SK-N-SH (cell line): ENCODE data around the gene DENND2D. TPM values are rescaled to one million over a fixed set of nuclear protein-coding genes. Genes with fewer than 3 reads are reported as not detected.

Source experiments
- CTCF ChIA-PET: fragments of 300-600, 350-600 bp; formaldehyde crosslinking; extraction: SDS; loops from one replicate; lab custom pipeline; 2021; lab: Yijun Ruan, JAX
- POLR2A ChIA-PET: fragments of 350-600 bp; sonication (Branson Sonifier 250); formaldehyde crosslinking; extraction: SDS; loops from one replicate; lab custom pipeline; 2020; ENCODE audit warnings: antibody characterized with exemption, inconsistent platforms; lab: Yijun Ruan, JAX
- DNase-seq: peaks from one replicate; pipeline ENCODE4 v3.0.0; 2012
- H2AFZ ChIP-seq: fragments of 200-600 bp; sonication (generic); 2 replicates; pipeline ENCODE4 v1.8.1; 2016; ENCODE audit warnings: antibody characterized with exemption, mild to moderate bottlenecking, low read depth
- H3F3A ChIP-seq: fragments of 200-600 bp; sonication (generic); replicated peaks from 2 replicates; pipeline ENCODE3; 2016; ENCODE audit warnings: antibody characterized with exemption, mild to moderate bottlenecking; ENCODE audit not compliant: insufficient read depth
- H3K27ac ChIP-seq, 2 experiments: fragments of 200-500 bp in 1 of 2; fragments of 200-600 bp in 1 of 2; sonication (Bioruptor generic) in 1 of 2; sonication (generic), shearing (Covaris generic) in 1 of 2; 2 replicates each; pipeline versions ENCODE4 v1.5.1 to v1.6.1; 2014 to 2016; ENCODE audit warnings: low read depth in 2 of 2, inconsistent platforms in 1 of 2, low read length in 1 of 2, mild to moderate bottlenecking in 1 of 2, mixed read lengths in 1 of 2
- H3K27me3 ChIP-seq: fragments of 200-600 bp; sonication (generic), shearing (Covaris generic); 2 replicates; pipeline ENCODE4 v1.6.1; 2016; ENCODE audit warnings: mixed run types; ENCODE audit not compliant: insufficient read depth
- H3K36me3 ChIP-seq, 2 experiments: fragments of 200-500 bp in 1 of 2; fragments of 200-600 bp in 1 of 2; sonication (Bioruptor generic) in 1 of 2; sonication (generic) in 1 of 2; replicated peaks in 1 of 2; 2 replicates each; pipeline versions ENCODE3 to v1.5.1; 2014 to 2016; ENCODE audit warnings: low read length in 1 of 2, mild to moderate bottlenecking in 1 of 2; ENCODE audit not compliant: insufficient read depth in 2 of 2, control insufficient read depth in 1 of 2
- H3K4me1 ChIP-seq, 2 experiments: fragments of 200-500 bp in 1 of 2; fragments of 200-600 bp in 1 of 2; sonication (Bioruptor generic) in 1 of 2; sonication (generic), shearing (Covaris generic) in 1 of 2; 2 replicates each; pipeline versions ENCODE4 v1.5.1 to v1.6.1; 2014 to 2016; ENCODE audit warnings: low read depth in 1 of 2, low read length in 1 of 2, mixed run types in 1 of 2; ENCODE audit not compliant: insufficient read depth in 2 of 2, control insufficient read depth in 1 of 2
- H3K4me2 ChIP-seq: fragments of 200-600 bp; sonication (generic), shearing (Covaris generic); 2 replicates; pipeline ENCODE4 v1.6.1; 2017; ENCODE audit warnings: mixed run types
- H3K4me3 ChIP-seq, 2 experiments: fragments of 200-500 bp in 1 of 2; fragments of 200-600 bp in 1 of 2; sonication (Bioruptor generic) in 1 of 2; sonication (generic), shearing (Covaris generic) in 1 of 2; 2 replicates each; pipeline versions ENCODE4 v1.5.1 to v1.8.1; 2014 to 2016; ENCODE audit warnings: low read depth in 2 of 2, inconsistent platforms in 1 of 2, low read length in 1 of 2, mild to moderate bottlenecking in 1 of 2, mixed read lengths in 1 of 2, moderate library complexity in 1 of 2
- H3K79me2 ChIP-seq: fragments of 200-600 bp; sonication (generic); 2 replicates; pipeline ENCODE4 v1.8.1; 2017; ENCODE audit warnings: mild to moderate bottlenecking; ENCODE audit not compliant: insufficient read depth
- H3K9ac ChIP-seq: fragments of 200-600 bp; sonication (generic); 2 replicates; pipeline ENCODE4 v1.6.1; 2017; ENCODE audit warnings: mixed run types
- H3K9me2 ChIP-seq: fragments of 200-600 bp; sonication (generic); 2 replicates; pipeline ENCODE4 v1.6.1; 2017; ENCODE audit warnings: mixed run types
- H3K9me3 ChIP-seq: fragments of 200-600 bp; sonication (generic); 2 replicates; pipeline ENCODE4 v1.6.1; 2017; ENCODE audit warnings: mixed run types, mild to moderate bottlenecking, moderate library complexity
- H4K20me1 ChIP-seq: fragments of 200-600 bp; sonication (generic); 2 replicates; pipeline ENCODE4 v1.6.1; 2017; ENCODE audit warnings: mild to moderate bottlenecking, mixed run types; ENCODE audit not compliant: insufficient read depth
- CHD2 ChIP-seq: fragments of 150-350 bp; IDR thresholded peaks from 2 replicates; pipeline ENCODE4 v1.6.1; 2018; ENCODE audit warnings: low read length; ENCODE audit not compliant: partially characterized antibody
- ELF1 ChIP-seq: IDR thresholded peaks from 2 replicates; pipeline ENCODE4 v1.4.0; 2012
- EZH2phosphoT487 ChIP-seq: fragments of 200-600 bp; sonication (generic); IDR thresholded peaks from 2 replicates; pipeline ENCODE4 v1.6.1; 2017; ENCODE audit warnings: low read depth, mixed run types, mild to moderate bottlenecking, antibody characterized with exemption, moderate library complexity, borderline replicate concordance
- FOXJ3 ChIP-seq: sonication (generic); formaldehyde crosslinking; IDR thresholded peaks from 2 replicates; pipeline ENCODE4 v1.5.1; 2020; ENCODE audit warnings: mild to moderate bottlenecking, missing genetic modification reagents
- GABPA ChIP-seq: IDR thresholded peaks from 2 replicates; pipeline ENCODE4 v1.4.0; 2012; ENCODE audit warnings: low read depth, mild to moderate bottlenecking
- GATA2 ChIP-seq: sonication (generic); formaldehyde crosslinking; IDR thresholded peaks from 2 replicates; pipeline ENCODE4 v1.5.0; 2020; ENCODE audit warnings: mild to moderate bottlenecking, missing genetic modification reagents
- JUND ChIP-seq: IDR thresholded peaks from 2 replicates; pipeline ENCODE4 v1.4.0; 2012
- MAX ChIP-seq: IDR thresholded peaks from 2 replicates; pipeline ENCODE4 v1.4.0; 2012; ENCODE audit warnings: low read depth
- MEF2A ChIP-seq: IDR thresholded peaks from 2 replicates; pipeline ENCODE4 v1.4.0; 2012; ENCODE audit warnings: low read depth, borderline replicate concordance
- NFIC ChIP-seq: IDR thresholded peaks from 2 replicates; pipeline ENCODE4 v1.4.0; 2012; ENCODE audit warnings: borderline replicate concordance
- RXRA ChIP-seq: IDR thresholded peaks from 2 replicates; pipeline ENCODE4 v1.4.0; 2012; ENCODE audit warnings: low read depth, mild to moderate bottlenecking, borderline replicate concordance
- SIN3A ChIP-seq: IDR thresholded peaks from 2 replicates; pipeline ENCODE4 v1.6.1; 2012; ENCODE audit warnings: low read depth, mild to moderate bottlenecking, low read length, moderate library complexity, borderline replicate concordance
- TAF1 ChIP-seq: IDR thresholded peaks from 2 replicates; pipeline ENCODE4 v1.6.1; 2012; ENCODE audit warnings: low read depth, mild to moderate bottlenecking, low read length, moderate library complexity, borderline replicate concordance
- TEAD4 ChIP-seq: IDR thresholded peaks from 2 replicates; pipeline ENCODE4 v1.4.0; 2012; ENCODE audit warnings: mild to moderate bottlenecking, borderline replicate concordance; ENCODE audit not compliant: insufficient read depth
- ZBTB33 ChIP-seq: IDR thresholded peaks from 2 replicates; pipeline ENCODE4 v1.4.0; 2012; ENCODE audit warnings: low read depth, borderline replicate concordance
- WGBS: methylation state at CpG from one replicate; pipeline ENCODE4 v1.1.6; 2017; ENCODE audit warnings: low lambda C conversion rate; 5-methylcytosine and 5-hydroxymethylcytosine counted together
- polyA plus RNA-seq, 3 experiments: library from polyadenylated mRNA; depleted of rRNA; stranded (reverse); fragments of >200 nt; gene quantifications; 2 replicates each; pipeline ENCODE4 v1.2.3, GENCODE V29; 2012
- TF ChIP-seq, protein P1 (sequence below): IDR thresholded peaks from 2 replicates; pipeline ENCODE4 v1.6.1; 2012; ENCODE audit warnings: mild to moderate bottlenecking, low read depth, low read length, moderate library complexity
- TF ChIP-seq, protein P2 (sequence below): fragments of 150-350 bp; IDR thresholded peaks from 2 replicates; pipeline ENCODE4 v1.6.1; 2017; ENCODE audit warnings: antibody characterized with exemption, low read length, low read depth, borderline replicate concordance

DENND2D gene
- polyA plus RNA-seq, 1 of the 3 experiments (the other 2 are of a cell fraction): 1.3 TPM

DNA sequence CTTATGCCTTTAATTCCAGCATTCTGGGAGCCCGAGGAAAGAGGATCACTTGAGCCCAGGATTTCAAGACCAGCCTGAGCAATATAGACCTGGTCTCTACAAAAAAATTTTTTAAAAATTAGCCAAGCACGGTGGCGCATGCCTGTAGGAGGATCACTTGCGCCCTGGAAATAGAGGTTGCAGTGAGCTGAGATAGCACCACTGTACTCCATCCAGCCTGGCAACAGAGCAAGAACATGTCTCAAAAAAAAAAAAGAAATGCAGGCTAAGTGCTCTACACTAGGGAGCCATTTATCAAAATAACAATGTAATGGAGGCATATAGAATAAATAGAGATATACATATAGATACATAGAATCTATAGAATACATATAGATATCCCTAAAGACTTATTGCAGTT, 37.1 kb downstream of the DENND2D start:
- 100% methylated on average over 4 of the region's 4 CpGs for WGBS
- Histone ChIP-seq H3K4me1 (peaks cover 3 to 5% of the 10 kb centered on the region in 2 experiments; a peak in 3 of 4 replicates), H3K79me2 (peaks cover 7% of the 10 kb centered on the region), H3K9me3 (no peaks in the 10 kb centered on the region), H3K9me2 (0 out of 2 replicates have a peak, but pooled peaks cover 5% of the 10 kb centered on the region), H3K9ac (no peak overlapping the region), H3F3A (peaks cover 4% of the 10 kb centered on the region), H3K4me3 (no peak overlapping the region), H3K4me2 (no peak overlapping the region), H2AFZ (no peak overlapping the region), H3K27ac (no peak overlapping the region), H3K27me3 (no peaks in the 10 kb centered on the region), H3K36me3 (peaks cover 39 to 57% of the 10 kb centered on the region in 2 experiments), H4K20me1 (no peaks in the 10 kb centered on the region)
- DNase-seq: no peak
- ChIA-PET POLR2A (no interaction called here), CTCF (no interaction called here)
- TF ChIP-seq TAF1 (no peak), JUND (no peak), MEF2A (no peak), ELF1 (no peak), CHD2 (no peak), EZH2phosphoT487 (no peak), NFIC (no peak), GATA2 (CRISPR knock-in tag) (no peak), GABPA (no peak), RXRA (no peak)
- TF ChIP-seq, protein P1, sequence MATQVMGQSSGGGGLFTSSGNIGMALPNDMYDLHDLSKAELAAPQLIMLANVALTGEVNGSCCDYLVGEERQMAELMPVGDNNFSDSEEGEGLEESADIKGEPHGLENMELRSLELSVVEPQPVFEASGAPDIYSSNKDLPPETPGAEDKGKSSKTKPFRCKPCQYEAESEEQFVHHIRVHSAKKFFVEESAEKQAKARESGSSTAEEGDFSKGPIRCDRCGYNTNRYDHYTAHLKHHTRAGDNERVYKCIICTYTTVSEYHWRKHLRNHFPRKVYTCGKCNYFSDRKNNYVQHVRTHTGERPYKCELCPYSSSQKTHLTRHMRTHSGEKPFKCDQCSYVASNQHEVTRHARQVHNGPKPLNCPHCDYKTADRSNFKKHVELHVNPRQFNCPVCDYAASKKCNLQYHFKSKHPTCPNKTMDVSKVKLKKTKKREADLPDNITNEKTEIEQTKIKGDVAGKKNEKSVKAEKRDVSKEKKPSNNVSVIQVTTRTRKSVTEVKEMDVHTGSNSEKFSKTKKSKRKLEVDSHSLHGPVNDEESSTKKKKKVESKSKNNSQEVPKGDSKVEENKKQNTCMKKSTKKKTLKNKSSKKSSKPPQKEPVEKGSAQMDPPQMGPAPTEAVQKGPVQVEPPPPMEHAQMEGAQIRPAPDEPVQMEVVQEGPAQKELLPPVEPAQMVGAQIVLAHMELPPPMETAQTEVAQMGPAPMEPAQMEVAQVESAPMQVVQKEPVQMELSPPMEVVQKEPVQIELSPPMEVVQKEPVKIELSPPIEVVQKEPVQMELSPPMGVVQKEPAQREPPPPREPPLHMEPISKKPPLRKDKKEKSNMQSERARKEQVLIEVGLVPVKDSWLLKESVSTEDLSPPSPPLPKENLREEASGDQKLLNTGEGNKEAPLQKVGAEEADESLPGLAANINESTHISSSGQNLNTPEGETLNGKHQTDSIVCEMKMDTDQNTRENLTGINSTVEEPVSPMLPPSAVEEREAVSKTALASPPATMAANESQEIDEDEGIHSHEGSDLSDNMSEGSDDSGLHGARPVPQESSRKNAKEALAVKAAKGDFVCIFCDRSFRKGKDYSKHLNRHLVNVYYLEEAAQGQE: no peak

DNA sequence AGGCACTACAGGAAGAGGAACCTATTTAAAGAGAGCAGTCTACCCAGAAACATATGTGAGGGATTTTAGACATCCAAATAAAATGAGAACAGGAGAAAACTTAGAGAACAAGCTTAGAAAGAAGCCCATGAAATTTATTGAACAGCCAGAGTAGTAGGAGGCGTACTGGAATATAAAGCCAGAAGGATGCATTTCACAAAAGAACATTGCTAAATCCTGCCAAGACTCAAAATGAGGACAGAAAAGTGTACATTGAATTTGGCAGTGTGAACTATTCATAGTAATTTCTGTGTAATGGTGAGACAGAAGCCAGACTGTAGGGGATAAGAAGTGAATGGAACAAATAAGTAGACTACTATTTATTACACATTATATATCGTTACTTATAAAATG, 38.0 kb downstream of the DENND2D start:
- 97% methylated on average over 2 of the region's 2 CpGs for WGBS
- H3K9me2 ChIP-seq: 0 out of 2 replicates have a peak, but pooled peaks cover 5% of the 10 kb centered on the region
- TF ChIP-seq, protein P1: no peak
- TF ChIP-seq, protein P2, sequence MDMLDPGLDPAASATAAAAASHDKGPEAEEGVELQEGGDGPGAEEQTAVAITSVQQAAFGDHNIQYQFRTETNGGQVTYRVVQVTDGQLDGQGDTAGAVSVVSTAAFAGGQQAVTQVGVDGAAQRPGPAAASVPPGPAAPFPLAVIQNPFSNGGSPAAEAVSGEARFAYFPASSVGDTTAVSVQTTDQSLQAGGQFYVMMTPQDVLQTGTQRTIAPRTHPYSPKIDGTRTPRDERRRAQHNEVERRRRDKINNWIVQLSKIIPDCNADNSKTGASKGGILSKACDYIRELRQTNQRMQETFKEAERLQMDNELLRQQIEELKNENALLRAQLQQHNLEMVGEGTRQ: no peak
- TF ChIP-seq FOXJ3 (CRISPR knock-in tag) (no peak), TEAD4 (no peak), ZBTB33 (no peak), SIN3A (no peak), GATA2 (CRISPR knock-in tag) (no peak), NFIC (no peak), TAF1 (no peak), MAX (no peak)

More for the DNA sequence above, 38.0 kb downstream of the DENND2D start:
- Histone ChIP-seq H3F3A (peaks cover 4% of the 10 kb centered on the region), H3K27ac (peak overlapping the region in 1 of 2 experiments; percentile 64; a peak in 2 of 4 replicates), H3K79me2 (peaks cover 12% of the 10 kb centered on the region), H3K27me3 (no peaks in the 10 kb centered on the region), H3K9me3 (no peaks in the 10 kb centered on the region), H4K20me1 (no peaks in the 10 kb centered on the region), H3K4me1 (peaks cover 3 to 5% of the 10 kb centered on the region in 2 experiments; a peak in 3 of 4 replicates), H3K36me3 (peaks cover 34 to 53% of the 10 kb centered on the region in 2 experiments), H3K9ac (no peak overlapping the region), H3K4me3 (no peak overlapping the region), H2AFZ (no peak overlapping the region), H3K4me2 (no peak overlapping the region)
- no peak for DNase-seq
- ChIA-PET CTCF (interaction anchor here (2.2 kb wide), 1 partner anchor 61 kb away, joined by 8 read pairs; no protein-coding TSS in a partner anchor), POLR2A (no interaction called here)
